Measurements from ENCODE around the gene ARMH1.

ARMH1 gene

DNA sequence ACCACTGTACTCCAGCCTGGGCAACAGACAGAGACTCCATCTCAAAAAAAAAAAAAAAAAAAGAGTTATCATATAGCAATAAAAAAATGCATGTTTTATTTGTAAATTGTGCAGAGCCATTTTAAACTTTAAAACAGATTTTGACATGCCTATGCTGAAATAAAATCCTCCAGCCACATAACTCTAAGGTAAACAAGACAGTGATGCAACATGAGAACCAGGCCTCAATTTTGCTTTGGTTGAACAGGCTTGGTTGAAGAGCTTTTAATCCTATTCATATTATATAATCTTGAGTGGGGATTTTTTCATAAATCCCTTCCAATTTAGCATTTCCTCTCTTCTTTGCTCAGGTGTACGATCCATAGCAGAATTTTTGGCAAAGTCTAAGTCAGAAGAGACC, 26.1 kb downstream of the ARMH1 start:
- H3K4me1 ChIP-seq = no peaks in the 10 kb centered on the region
- H3K9me3 ChIP-seq = no peaks in the 10 kb centered on the region
- no peaks in the 10 kb centered on the region for H3K27me3 ChIP-seq (ENCODE audit: low read depth)
- no peak overlapping the region for H3K4me3 ChIP-seq
- no peaks in the 10 kb centered on the region for H3K36me3 ChIP-seq (replicated peaks)
- no peak for DNase-seq (ENCODE audit: low spot score in 2 of 2)
- in situ Hi-C loops (cut with MboI; ENCODE audit: low sequenced_read_pairs) = loop anchor here (25.0 kb wide), 1 partner anchor 612 kb away; no protein-coding TSS in a partner anchor

DNA sequence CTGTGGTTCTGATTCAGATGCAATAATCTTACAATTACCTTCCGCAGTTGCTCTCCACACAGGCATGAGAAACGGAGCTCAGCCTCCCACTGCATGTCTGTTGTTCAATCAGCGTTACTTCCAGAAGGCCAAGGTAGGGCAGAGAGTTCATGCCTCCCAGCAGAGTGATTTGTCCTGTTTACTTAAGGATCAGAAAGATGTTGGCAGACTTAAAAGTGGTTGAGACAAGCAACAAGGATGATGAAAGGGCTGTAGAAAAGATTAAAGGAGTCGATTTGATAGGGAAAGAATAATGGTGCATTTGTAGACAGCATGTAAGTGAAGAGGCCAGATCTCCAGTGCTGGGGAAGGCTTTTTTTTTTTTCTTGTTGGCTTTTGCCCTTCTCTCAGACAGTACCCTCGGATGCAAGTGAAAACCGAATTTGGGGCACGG, 26.6 kb downstream of the ARMH1 start:
- in situ Hi-C loops (cut with MboI; ENCODE audit: low sequenced_read_pairs) = loop anchor here (25.0 kb wide), 1 partner anchor 611 kb away; no protein-coding TSS in a partner anchor
- Histone ChIP-seq H3K9me3 (no peaks in the 10 kb centered on the region), H3K27me3 (ENCODE audit: low read depth) (no peaks in the 10 kb centered on the region), H3K4me1 (no peaks in the 10 kb centered on the region), H3K36me3 (replicated peaks) (no peaks in the 10 kb centered on the region), H3K4me3 (no peak overlapping the region)
- no peak for DNase-seq (ENCODE audit: low spot score in 2 of 2)

DNA sequence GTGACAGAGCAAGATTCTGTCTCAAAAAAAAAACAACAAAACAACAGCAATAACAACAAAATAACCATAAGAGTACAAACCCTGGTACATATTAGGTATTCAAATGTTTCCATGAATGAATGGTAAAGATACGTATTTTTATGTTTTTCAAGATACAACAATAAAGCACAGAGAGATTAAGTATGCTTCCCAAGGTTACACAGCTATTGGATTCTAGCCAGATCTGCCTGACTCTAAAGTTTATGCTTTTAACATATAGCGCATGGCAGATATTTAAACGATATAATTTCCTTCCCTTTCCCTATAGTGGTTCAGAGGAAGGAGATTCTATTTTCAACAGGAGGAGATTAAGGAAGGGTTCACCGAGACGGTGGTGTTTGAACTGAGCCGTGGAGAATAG, 31.0 kb downstream of the ARMH1 start:
- no peaks in the 10 kb centered on the region for H3K27me3 ChIP-seq (ENCODE audit: low read depth)
- H3K4me3 ChIP-seq = no peak overlapping the region
- DNase-seq (ENCODE audit: low spot score in 2 of 2) = no peak
- in situ Hi-C loops (cut with MboI; ENCODE audit: low sequenced_read_pairs) = loop anchor here (25.0 kb wide), 1 partner anchor 607 kb away; no protein-coding TSS in a partner anchor
- no peaks in the 10 kb centered on the region for H3K36me3 ChIP-seq (replicated peaks)
- peaks cover 5% of the 10 kb centered on the region; the same call in 1 of the 2 replicates for H3K4me1 ChIP-seq
- no peaks in the 10 kb centered on the region; the same call in 1 of the 2 replicates for H3K9me3 ChIP-seq

DNA sequence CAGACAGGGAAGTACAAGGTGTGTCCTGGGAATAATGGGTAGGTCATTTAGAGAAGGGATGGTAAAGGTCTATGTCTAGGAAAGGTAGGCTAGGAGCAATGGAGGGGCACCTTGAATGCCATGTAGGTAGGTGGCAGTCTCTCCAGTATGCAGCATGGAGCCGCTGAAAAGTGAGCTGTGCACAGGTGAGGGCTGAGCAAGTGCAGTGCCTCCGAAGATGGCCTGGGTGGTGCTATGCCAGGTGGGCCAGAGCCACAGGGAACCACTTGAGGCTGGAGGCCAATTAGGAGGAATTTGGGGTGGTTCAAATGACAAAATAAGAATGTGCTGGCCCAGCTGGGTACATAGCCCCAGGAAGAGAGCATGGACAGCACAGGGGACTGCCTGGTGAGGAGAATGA, 31.4 kb downstream of the ARMH1 start:
- no peaks in the 10 kb centered on the region for H3K36me3 ChIP-seq (replicated peaks)
- peaks cover 5% of the 10 kb centered on the region; the same call in 1 of the 2 replicates for H3K4me1 ChIP-seq
- H3K9me3 ChIP-seq = no peaks in the 10 kb centered on the region; the same call in 1 of the 2 replicates
- no peak overlapping the region for H3K4me3 ChIP-seq
- in situ Hi-C loops (cut with MboI; ENCODE audit: low sequenced_read_pairs) = loop anchor here (25.0 kb wide), 1 partner anchor 606 kb away; no protein-coding TSS in a partner anchor
- no peak for DNase-seq (ENCODE audit: low spot score in 2 of 2)
- peaks cover 4% of the 10 kb centered on the region; the same call in 1 of the 2 replicates for H3K27me3 ChIP-seq (ENCODE audit: low read depth)

DNA sequence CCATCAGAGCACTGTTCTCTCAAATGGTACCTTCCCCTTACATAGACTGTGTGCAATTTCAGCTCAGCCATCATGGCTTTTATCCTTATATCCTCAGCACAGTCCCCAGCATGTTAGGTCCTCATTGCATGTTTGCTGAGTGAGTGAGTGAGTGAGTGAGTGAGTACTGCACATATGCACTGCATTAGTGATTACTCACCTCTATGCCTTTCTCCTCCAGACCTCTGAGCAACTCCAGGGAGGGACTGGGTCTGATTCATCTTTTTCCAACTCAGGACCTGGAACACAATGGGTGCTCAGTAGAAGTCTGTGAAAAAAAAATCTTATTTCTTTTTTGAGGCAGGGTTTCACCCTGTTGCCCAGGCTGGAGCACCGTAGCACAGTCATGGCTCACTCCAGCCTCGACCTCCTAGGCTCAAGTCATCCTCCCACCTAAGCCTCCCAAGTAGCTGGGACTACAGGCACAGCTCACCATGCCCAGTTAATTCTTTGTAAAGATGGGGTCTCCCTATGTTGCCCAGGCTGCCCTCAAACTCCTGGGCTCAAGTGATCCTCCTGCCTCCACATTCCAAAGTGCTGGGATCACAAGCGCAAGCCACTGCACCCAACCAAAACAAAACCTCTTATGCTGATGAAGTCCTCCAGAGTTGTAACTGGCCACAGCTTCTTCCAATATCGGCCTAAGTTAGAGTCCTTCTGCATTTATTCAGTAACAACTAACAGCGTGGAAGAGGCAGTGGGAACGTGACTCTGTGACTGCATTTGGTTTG, 32.8 kb downstream of the ARMH1 start:
- no peak overlapping the region for H3K4me3 ChIP-seq
- no peaks in the 10 kb centered on the region for H3K36me3 ChIP-seq (replicated peaks)
- in situ Hi-C loops (cut with MboI; ENCODE audit: low sequenced_read_pairs) = loop anchor here (25.0 kb wide), 1 partner anchor 605 kb away; no protein-coding TSS in a partner anchor
- no peak for DNase-seq (ENCODE audit: low spot score in 2 of 2)
- H3K4me1 ChIP-seq = peaks cover 5% of the 10 kb centered on the region; the same call in 1 of the 2 replicates
- no peaks in the 10 kb centered on the region; the same call in 1 of the 2 replicates for H3K9me3 ChIP-seq
- peaks cover 14% of the 10 kb centered on the region for H3K27me3 ChIP-seq (ENCODE audit: low read depth)

DNA sequence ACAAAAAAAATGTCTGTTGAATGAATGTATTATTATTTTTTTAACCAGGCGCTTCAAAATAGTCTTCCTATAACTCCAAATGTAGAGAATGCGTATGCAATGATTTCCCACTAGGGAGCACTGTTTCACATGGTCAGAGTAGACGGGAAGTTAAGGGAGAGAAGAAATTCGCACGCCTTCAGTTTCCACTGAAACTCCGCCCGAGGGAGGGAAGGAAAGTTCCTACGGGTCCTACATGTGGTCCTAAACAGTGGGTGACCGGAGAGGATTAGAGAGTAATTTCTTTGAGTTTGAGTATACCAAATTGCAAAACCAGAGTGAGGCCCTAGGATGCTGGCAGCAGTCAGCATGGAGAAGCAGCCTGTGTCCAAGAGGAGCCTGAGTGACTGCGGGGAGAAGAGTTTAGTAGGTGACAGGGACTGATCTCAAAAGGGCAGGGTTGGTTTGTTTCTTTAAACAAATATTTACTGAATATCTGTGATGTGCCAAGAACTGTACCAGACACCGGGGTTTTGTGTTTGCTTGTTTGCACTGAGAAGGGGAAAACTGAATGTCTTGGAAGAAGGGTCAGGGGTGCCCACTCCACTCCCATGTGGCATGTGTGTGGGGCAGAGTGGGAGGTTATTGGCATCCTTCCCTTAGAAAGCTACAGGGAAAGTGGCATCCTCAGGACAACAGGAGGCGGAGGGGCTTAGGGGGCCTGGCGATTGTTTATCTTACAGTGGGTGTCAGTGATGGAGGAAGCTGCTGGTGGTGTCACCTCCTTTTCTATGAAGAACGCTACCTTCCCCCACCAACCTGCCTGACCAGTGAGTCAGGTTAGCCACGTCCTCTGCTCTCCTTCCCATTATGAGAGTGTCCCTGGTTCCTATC, 33.7 kb downstream of the ARMH1 start:
- H3K4me3 ChIP-seq = no peak overlapping the region
- DNase-seq (ENCODE audit: low spot score in 2 of 2) = peak; percentile 72 to 79
- H3K4me1 ChIP-seq = peaks cover 5% of the 10 kb centered on the region; the same call in 1 of the 2 replicates
- no peaks in the 10 kb centered on the region for H3K36me3 ChIP-seq (replicated peaks)
- H3K9me3 ChIP-seq = no peaks in the 10 kb centered on the region; the same call in 1 of the 2 replicates
- peaks cover 14% of the 10 kb centered on the region for H3K27me3 ChIP-seq (ENCODE audit: low read depth)
- in situ Hi-C loops (cut with MboI; ENCODE audit: low sequenced_read_pairs) = loop anchor here (25.0 kb wide), 1 partner anchor 604 kb away; no protein-coding TSS in a partner anchor

DNA sequence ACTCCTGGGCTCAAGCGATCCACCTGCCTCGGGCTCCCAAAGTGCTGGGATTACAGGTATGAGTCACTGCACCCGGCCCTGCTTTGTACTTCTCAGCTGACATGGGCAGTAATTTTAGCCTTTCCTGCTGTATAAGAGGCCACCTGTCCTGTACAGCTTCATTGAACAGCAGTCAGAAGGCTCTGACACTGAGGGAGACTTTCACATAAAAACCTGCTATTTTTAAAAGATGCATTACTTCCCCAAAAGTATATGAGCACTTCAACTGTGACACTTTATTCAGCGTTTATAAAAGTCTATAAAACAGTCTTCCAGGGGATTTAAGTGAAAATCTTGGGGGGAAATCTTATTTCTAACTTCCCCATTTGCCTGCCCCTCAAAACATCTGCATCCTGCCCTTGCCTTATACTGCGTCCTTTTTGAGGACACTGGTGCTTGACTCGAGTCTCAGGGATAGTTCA, 38.8 kb downstream of the ARMH1 start:
- no peak overlapping the region for H3K4me3 ChIP-seq
- H3K36me3 ChIP-seq (replicated peaks) = no peaks in the 10 kb centered on the region

DNA sequence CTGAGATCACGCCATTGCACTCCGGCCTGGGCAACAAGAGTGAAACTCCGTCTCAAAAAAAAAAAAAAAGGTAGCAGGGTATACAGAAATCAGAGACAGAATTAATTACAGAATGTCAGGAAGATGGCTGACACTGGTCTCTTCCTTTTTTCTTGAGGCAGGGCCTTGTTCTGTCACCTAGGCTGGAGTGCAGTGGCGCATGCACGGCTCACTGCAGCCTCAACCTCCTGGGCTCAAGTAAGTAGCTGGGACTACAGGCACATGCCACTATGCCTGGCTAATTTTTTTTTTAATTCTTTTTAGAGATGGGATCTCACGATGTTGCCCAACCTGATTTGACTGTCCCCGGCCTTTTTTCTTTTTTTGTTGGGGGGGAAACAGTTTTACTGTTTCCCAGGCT, 40.0 kb downstream of the ARMH1 start:
- DNase-seq (ENCODE audit: low spot score in 2 of 2) = no peak
- H3K4me3 ChIP-seq = no peak overlapping the region
- H3K4me1 ChIP-seq = no peaks in the 10 kb centered on the region
- H3K9me3 ChIP-seq = no peaks in the 10 kb centered on the region; the same call in 1 of the 2 replicates
- H3K36me3 ChIP-seq (replicated peaks) = no peaks in the 10 kb centered on the region
- peaks cover 14% of the 10 kb centered on the region for H3K27me3 ChIP-seq (ENCODE audit: low read depth)
- in situ Hi-C loops (cut with MboI; ENCODE audit: low sequenced_read_pairs) = loop anchor here (25.0 kb wide), 1 partner anchor 598 kb away; no protein-coding TSS in a partner anchor

More for the DNA sequence above, 38.8 kb downstream of the ARMH1 start:
- in situ Hi-C loops (cut with MboI; ENCODE audit: low sequenced_read_pairs) = loop anchor here (25.0 kb wide), 1 partner anchor 599 kb away; no protein-coding TSS in a partner anchor
- H3K9me3 ChIP-seq = no peaks in the 10 kb centered on the region; the same call in 1 of the 2 replicates
- DNase-seq (ENCODE audit: low spot score in 2 of 2) = no peak
- H3K4me1 ChIP-seq = peaks cover 5% of the 10 kb centered on the region; the same call in 1 of the 2 replicates
- H3K27me3 ChIP-seq (ENCODE audit: low read depth) = peaks cover 14% of the 10 kb centered on the region

DNA sequence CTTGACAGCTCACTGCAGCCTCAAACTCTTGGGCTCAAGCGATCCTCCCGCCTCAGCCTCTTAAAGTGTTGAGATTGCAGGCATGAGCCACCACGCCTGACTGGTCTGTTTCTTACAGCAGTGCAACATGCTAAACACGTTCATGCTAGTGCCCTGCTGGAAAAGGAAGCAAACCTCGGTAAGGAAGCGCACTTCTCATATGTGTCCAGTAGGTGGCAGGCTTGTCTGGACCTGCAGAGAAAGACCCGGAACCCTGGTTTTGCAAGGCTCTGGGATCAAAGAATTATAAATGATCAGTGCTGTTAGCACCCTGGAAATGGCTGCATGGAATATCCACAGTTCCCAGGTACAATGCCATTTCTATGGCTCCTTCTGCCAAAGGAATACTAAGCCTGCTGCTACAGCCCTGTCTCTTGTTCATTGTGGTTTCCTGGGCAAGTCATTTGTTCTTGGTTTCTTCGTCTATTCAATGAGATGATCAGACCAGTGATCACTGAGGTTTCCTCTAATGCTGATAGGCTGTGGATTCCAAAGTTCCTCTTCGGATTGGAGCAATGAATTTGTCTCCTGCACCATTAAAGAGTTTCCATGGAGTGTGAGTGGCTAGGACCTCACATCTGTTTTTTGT, 40.5 kb downstream of the ARMH1 start:
- H3K4me1 ChIP-seq = no peaks in the 10 kb centered on the region
- no peaks in the 10 kb centered on the region for H3K9me3 ChIP-seq
- in situ Hi-C loops (cut with MboI; ENCODE audit: low sequenced_read_pairs) = loop anchor here (25.0 kb wide), 1 partner anchor 597 kb away; no protein-coding TSS in a partner anchor
- no peak overlapping the region for H3K4me3 ChIP-seq
- H3K27me3 ChIP-seq (ENCODE audit: low read depth) = peaks cover 14% of the 10 kb centered on the region
- DNase-seq (ENCODE audit: low spot score in 2 of 2) = peak; percentile 59 to 80
- H3K36me3 ChIP-seq (replicated peaks) = no peaks in the 10 kb centered on the region

DNA sequence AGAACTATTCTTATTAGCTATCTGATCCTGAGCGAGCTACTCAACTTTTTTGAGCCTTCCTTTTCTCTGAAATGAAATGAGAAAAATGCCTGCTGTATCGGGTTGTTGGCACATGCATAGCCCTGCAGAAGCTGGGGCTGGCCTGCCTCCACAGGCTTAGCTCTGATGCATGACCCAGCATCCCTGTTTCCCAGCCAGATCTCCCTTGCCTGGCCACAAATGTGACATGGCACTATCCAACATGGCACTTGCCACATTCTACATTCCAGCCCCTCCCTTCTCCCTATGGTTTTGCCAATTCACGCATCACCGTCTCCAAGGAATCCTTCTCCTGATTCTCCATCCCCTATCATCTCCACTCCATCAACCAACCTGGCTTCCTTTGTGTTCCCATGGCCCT, 42.6 kb downstream of the ARMH1 start:
- H3K36me3 ChIP-seq (replicated peaks) = no peaks in the 10 kb centered on the region
- H3K4me3 ChIP-seq = no peak overlapping the region
- no peak for DNase-seq (ENCODE audit: low spot score in 2 of 2)
- H3K4me1 ChIP-seq = peaks cover 4% of the 10 kb centered on the region
- in situ Hi-C loops (cut with MboI; ENCODE audit: low sequenced_read_pairs) = loop anchor here (25.0 kb wide), 1 partner anchor 595 kb away; no protein-coding TSS in a partner anchor
- H3K27me3 ChIP-seq (ENCODE audit: low read depth) = no peaks in the 10 kb centered on the region
- no peaks in the 10 kb centered on the region for H3K9me3 ChIP-seq

DNA sequence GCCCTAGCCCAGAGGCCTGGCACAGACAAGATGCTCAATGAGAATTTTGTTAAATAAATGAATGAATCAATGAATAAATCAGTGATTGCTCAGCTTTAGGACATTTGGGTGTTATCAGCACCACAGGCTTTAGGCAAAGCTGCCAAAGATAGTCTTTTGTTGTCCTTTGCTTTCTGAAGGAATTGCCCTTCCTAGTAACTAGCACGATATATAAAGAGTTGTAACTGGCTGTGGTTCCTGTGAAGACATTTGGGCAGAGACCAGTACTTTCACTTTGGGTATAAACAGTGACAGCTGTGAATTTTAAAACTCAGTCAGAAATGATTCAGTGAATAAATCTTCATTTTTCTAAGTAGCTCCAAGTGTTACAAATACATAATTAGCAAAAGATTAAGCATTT, 43.1 kb downstream of the ARMH1 start:
- Histone ChIP-seq H3K4me3 (no peak overlapping the region), H3K27me3 (ENCODE audit: low read depth) (no peaks in the 10 kb centered on the region), H3K36me3 (replicated peaks) (no peaks in the 10 kb centered on the region), H3K4me1 (peaks cover 6% of the 10 kb centered on the region), H3K9me3 (no peaks in the 10 kb centered on the region)
- in situ Hi-C loops (cut with MboI; ENCODE audit: low sequenced_read_pairs) = loop anchor here (25.0 kb wide), 1 partner anchor 595 kb away; no protein-coding TSS in a partner anchor
- no peak for DNase-seq (ENCODE audit: low spot score in 2 of 2)

DNA sequence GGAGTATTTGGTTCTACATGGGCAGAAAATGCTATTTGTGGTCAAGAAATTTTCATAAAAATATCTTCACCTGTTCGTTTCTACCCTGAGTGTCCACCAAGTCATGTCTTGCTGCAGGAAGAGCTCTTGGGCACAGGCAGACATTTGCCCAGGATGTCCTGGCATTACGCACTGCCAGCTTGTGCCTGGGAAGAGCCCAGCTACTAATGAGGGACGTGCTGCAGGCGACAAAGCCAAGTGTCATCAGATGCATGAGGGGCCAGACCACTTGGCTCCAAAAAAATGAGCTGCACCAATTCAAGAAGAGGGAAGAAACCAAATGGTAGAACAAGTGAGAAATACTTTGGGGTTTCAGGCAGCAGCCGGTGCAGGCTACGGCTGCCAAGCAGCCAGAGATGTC, 43.6 kb downstream of the ARMH1 start:
- DNase-seq (ENCODE audit: low spot score in 2 of 2) = no peak
- Histone ChIP-seq H3K9me3 (no peaks in the 10 kb centered on the region), H3K27me3 (ENCODE audit: low read depth) (no peaks in the 10 kb centered on the region), H3K4me1 (peaks cover 6% of the 10 kb centered on the region), H3K4me3 (no peak overlapping the region), H3K36me3 (replicated peaks) (no peaks in the 10 kb centered on the region)
- in situ Hi-C loops (cut with MboI; ENCODE audit: low sequenced_read_pairs) = loop anchor here (25.0 kb wide), 1 partner anchor 594 kb away; no protein-coding TSS in a partner anchor

DNA sequence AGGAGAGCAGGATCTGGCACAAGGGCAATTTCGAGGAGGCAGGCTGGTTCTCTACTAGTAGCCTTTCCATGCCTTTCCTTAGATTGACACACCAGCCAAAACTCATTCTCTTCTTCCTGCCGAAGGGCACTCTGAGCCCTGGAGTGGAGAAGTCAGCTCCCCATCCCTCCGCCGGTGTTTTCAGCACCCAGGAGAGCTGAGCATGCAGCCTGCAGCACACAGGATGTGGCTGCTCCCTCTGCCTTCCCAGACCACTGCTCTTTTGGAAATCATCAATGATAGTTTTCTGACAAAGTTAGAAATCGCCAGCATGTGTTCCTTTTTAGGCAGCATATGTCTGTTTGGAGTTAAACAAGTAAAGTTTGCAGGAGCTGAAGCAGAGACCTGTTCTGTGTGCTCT, 44.8 kb downstream of the ARMH1 start:
- peaks cover 6% of the 10 kb centered on the region for H3K4me1 ChIP-seq
- no peaks in the 10 kb centered on the region for H3K27me3 ChIP-seq (ENCODE audit: low read depth)
- no peak for DNase-seq (ENCODE audit: low spot score in 2 of 2)
- no peaks in the 10 kb centered on the region for H3K9me3 ChIP-seq
- in situ Hi-C loops (cut with MboI; ENCODE audit: low sequenced_read_pairs) = loop anchor here (25.0 kb wide), 1 partner anchor 593 kb away; no protein-coding TSS in a partner anchor
- H3K4me3 ChIP-seq = no peak overlapping the region
- H3K36me3 ChIP-seq (replicated peaks) = no peaks in the 10 kb centered on the region
